CD4-positive, alpha-beta memory T cell (primary cell): ENCODE data around the gene GP1BA. TPM values are rescaled to one million over a fixed set of nuclear protein-coding genes. Genes with fewer than 3 reads are reported as not detected.
A peak's percentile ranks its signal among the peaks of the same experiment; 100 is the strongest.
"Not testable (repeated sequence)": the region's sequence is repeated elsewhere in the genome, so short reads cannot be mapped to it uniquely, and the experiment has no call there.

Experiments
- CTCF ChIA-PET: fragments of 350-600 bp; sonication (Branson Sonifier 250); formaldehyde crosslinking; loops from one replicate; lab custom pipeline; 2021; ENCODE audit warnings: inconsistent platforms; ENCODE audit not compliant: partially characterized antibody; lab: Charles Lee
- POLR2A ChIA-PET: fragments of 350-600 bp; sonication (Branson Sonifier 250); formaldehyde crosslinking; loops from one replicate; lab custom pipeline; 2021; ENCODE audit not compliant: partially characterized antibody; lab: Charles Lee
- DNase-seq, 5 donors: peaks; one replicate each; pipeline versions ENCODE4 v3.0.0 to v3.0.0-alpha.2; 2020 to 2022; ENCODE audit warnings: mixed read lengths in 1 of 5
- H3K27ac ChIP-seq: one replicate; pipeline ENCODE4 v1.7.0; 2013; ENCODE audit warnings: low read depth, low read length
- H3K27me3 ChIP-seq: 2 replicates; pipeline ENCODE4 v1.7.0; 2013; ENCODE audit warnings: mild to moderate bottlenecking, low read length, moderate library complexity; ENCODE audit not compliant: insufficient read depth
- H3K36me3 ChIP-seq: 2 replicates; pipeline ENCODE4 v1.7.0; 2013; ENCODE audit warnings: mild to moderate bottlenecking, low read length, moderate library complexity; ENCODE audit not compliant: insufficient read depth
- H3K4me1 ChIP-seq: 2 replicates; pipeline ENCODE4 v1.7.0; 2013; ENCODE audit warnings: mild to moderate bottlenecking, low read length, moderate library complexity; ENCODE audit not compliant: insufficient read depth
- H3K4me3 ChIP-seq, 2 donors: one replicate each; pipeline ENCODE4 v1.7.0; 2013; ENCODE audit warnings: low read length in 2 of 2, mild to moderate bottlenecking in 1 of 2
- H3K9me3 ChIP-seq, 2 donors: one replicate each; pipeline ENCODE4 v1.7.0; 2013; ENCODE audit warnings: low read length in 2 of 2, control low read depth in 1 of 2; ENCODE audit not compliant: control insufficient read depth in 1 of 2
- H3K27ac Mint-ChIP-seq, 7 donors: one replicate each; pipeline ENCODE4 v1.8.0; 2020 to 2021; ENCODE audit warnings: mixed read lengths in 7 of 7, mild to moderate bottlenecking in 6 of 7, inconsistent platforms in 3 of 7, moderate library complexity in 3 of 7
- H3K27me3 Mint-ChIP-seq, 2 donors: one replicate each; pipeline ENCODE4 v1.8.0; 2020 to 2021; ENCODE audit warnings: mixed read lengths in 2 of 2
- H3K36me3 Mint-ChIP-seq, 2 donors: one replicate each; pipeline ENCODE4 v1.8.0; 2020 to 2021; ENCODE audit warnings: mixed read lengths in 2 of 2, inconsistent platforms in 1 of 2, mild to moderate bottlenecking in 1 of 2
- H3K4me1 Mint-ChIP-seq, 4 donors: one replicate each; pipeline ENCODE4 v1.8.0; 2020 to 2021; ENCODE audit warnings: mixed read lengths in 4 of 4, mild to moderate bottlenecking in 1 of 4
- H3K4me3 Mint-ChIP-seq, 8 donors: one replicate each; pipeline ENCODE4 v1.8.0; 2020 to 2021; ENCODE audit warnings: mixed read lengths in 8 of 8, mild to moderate bottlenecking in 7 of 8, moderate library complexity in 6 of 8, inconsistent platforms in 3 of 8
- H3K9me3 Mint-ChIP-seq, 8 donors: one replicate each; pipeline ENCODE4 v1.8.0; 2020 to 2021; ENCODE audit warnings: mixed read lengths in 8 of 8, mild to moderate bottlenecking in 5 of 8, inconsistent platforms in 3 of 8, moderate library complexity in 1 of 8
- intact Hi-C: fragments of 100-400 bp; cut with micrococcal nuclease; formaldehyde crosslinking; loops from one replicate; pipeline ENCODE4 v1.15.1; 2023
- polyA plus RNA-seq, 2 donors: library from polyadenylated mRNA; unstranded; fragments of 300-500 nt; fragmentation: Illumina TruSeq; gene quantifications; one replicate each; pipeline ENCODE4 v1.2.3, GENCODE V29; 2021
- total RNA-seq, 2 experiments: library from RNA; stranded (reverse); gene quantifications; one replicate each; pipeline ENCODE4 v1.2.3, GENCODE V29; 2021

GP1BA gene
- total and polyA plus RNA-seq, 4 experiments from 2014 or later = not detected

DNA sequence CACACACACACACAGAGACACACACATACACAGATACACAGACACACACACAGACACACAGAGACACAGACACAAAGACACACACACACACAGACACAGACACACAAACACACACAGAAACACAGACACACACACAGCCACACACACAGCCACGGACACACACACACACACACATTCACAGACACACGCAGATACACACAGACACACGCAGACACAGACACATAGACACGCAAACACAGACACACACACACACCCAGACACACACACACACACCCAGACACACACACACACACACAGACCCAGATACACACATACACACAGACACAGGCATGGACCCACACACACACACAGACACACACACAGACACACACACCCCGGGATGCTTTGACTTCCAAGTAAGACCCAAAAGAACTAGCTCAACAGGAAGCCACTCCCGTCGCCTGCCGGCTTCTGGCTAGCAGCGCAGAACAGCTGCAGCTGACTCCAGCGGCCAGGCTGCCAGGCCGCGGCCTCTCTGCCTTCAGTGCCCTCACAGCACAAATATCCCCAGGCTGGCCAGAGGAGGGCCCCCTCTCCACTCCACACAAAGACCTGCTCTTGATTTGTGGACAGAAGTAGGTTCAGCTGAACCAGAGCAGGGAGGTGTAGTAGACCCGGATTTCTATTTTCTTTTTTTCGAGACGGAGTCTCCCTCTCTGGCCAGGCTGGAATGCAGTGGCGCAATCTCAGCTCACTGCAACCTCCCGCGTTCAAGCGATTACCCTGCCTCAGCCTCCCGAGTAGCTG, 23.2 kb upstream of the GP1BA start:
- ChIA-PET POLR2A (interaction anchor here (0.6 to 2.4 kb wide), 13 partner anchors 9 to 78 kb away, joined by 3 to 46 read pairs (median 5); partner anchors contain the start of genes C17orf107, RNF167, SLC25A11 and SPAG7), CTCF (interaction anchor here (0.7 to 4.1 kb wide), 29 partner anchors 9 to 342 kb away, joined by 3 to 41 read pairs (median 5); partner anchors contain the start of genes ARRB2, C17orf107, CAMTA2 and ENO3)
- Mint-ChIP-seq H3K4me3 (no peak overlapping the region), H3K27ac (no peak overlapping the region), H3K27me3 (no peaks in the 10 kb centered on the region), H3K4me1 (peaks cover 0 to 6% (median 1%) of the 10 kb centered on the region in 4 donors), H3K36me3 (no peaks in the 10 kb centered on the region), H3K9me3 (peaks cover 0 to 2% (median 0%) of the 10 kb centered on the region in 8 donors)
- no peaks in the 10 kb centered on the region for H3K36me3 ChIP-seq
- H3K9me3 ChIP-seq = no peaks in the 10 kb centered on the region
- H3K27ac ChIP-seq = peak overlapping the region; percentile 5
- H3K4me3 ChIP-seq = no peak overlapping the region
- peak; percentile 73 to 76 (median 76) for DNase-seq
- intact Hi-C loops = loop anchor here (1.0 kb wide), 5 partner anchors 47 to 153 kb away; partner anchors contain the start of genes CAMTA2 and SPAG7
- H3K4me1 ChIP-seq = peaks cover 16% of the 10 kb centered on the region
- no peaks in the 10 kb centered on the region for H3K27me3 ChIP-seq

DNA sequence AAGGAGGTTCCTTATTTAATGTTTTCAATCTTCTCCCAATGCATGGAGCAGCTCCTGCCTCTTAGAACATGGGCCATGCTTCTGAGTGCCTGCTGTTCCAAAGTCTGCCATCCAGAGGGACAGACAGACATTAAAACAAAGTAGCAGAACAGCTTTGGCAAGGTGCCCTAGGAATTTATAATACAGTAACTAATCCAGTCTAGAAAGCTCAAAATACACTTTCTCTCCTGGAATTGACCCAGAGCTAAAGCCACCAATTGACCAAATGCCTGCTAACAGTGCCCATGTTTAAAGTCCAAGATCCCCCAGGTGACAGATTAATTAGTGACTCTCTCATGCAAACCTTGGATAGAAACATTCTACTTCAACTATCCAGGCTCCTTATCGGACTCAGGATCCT, 18.1 kb upstream of the GP1BA start:
- CTCF ChIA-PET = no interaction called here

DNA sequence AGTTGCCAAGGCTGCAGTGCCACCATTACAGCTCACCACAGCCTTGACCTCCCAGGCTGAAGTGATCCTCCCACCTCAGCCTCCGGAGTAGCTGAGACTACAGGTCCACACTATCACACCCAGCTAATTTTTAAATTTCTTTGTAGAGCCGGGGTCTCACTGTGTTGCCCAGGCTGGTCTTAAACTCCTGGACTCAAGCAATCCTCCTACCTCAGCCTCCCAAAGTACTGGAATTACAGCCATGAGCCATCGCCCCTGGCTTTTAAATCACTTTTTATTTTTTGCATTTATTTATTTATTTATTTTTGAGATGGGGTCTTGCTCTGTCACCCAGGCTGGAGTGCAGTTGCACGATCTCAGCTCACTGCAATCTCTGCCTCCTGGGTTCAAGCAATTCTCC, 17.5 kb upstream of the GP1BA start:
- H3K9me3 ChIP-seq, CTCF ChIA-PET, H3K27ac ChIP-seq, H3K4me1 Mint-ChIP-seq, H3K27me3 Mint-ChIP-seq, H3K36me3 Mint-ChIP-seq, H3K36me3 ChIP-seq, H3K27ac Mint-ChIP-seq, H3K27me3 ChIP-seq, H3K9me3 Mint-ChIP-seq, H3K4me3 Mint-ChIP-seq, DNase-seq, intact Hi-C loops, H3K4me3 ChIP-seq, H3K4me1 ChIP-seq: not testable (repeated sequence)
- POLR2A ChIA-PET = interaction anchor here (1.0 kb wide), 1 partner anchor 26 kb away, joined by 3 read pairs; the partner anchor contains the start of genes RNF167 and SLC25A11

More for the DNA sequence above, 18.1 kb upstream of the GP1BA start:
- intact Hi-C loops = no loop called here
- Histone ChIP-seq H3K4me3 (no peak overlapping the region), H3K27me3 (no peaks in the 10 kb centered on the region), H3K36me3 (no peaks in the 10 kb centered on the region), H3K27ac (no peak overlapping the region), H3K4me1 (peaks cover 7% of the 10 kb centered on the region), H3K9me3 (no peaks in the 10 kb centered on the region)
- H3K9me3 Mint-ChIP-seq = peaks cover 0 to 2% (median 0%) of the 10 kb centered on the region in 8 donors
- H3K36me3 Mint-ChIP-seq = no peaks in the 10 kb centered on the region
- H3K27me3 Mint-ChIP-seq = no peaks in the 10 kb centered on the region
- no peak overlapping the region for H3K4me3 Mint-ChIP-seq
- H3K4me1 Mint-ChIP-seq = no peaks in the 10 kb centered on the region
- DNase-seq = no peak
- POLR2A ChIA-PET = interaction anchor here (1.0 kb wide), 1 partner anchor 26 kb away, joined by 3 read pairs; the partner anchor contains the start of genes RNF167 and SLC25A11
- H3K27ac Mint-ChIP-seq = no peak overlapping the region

DNA sequence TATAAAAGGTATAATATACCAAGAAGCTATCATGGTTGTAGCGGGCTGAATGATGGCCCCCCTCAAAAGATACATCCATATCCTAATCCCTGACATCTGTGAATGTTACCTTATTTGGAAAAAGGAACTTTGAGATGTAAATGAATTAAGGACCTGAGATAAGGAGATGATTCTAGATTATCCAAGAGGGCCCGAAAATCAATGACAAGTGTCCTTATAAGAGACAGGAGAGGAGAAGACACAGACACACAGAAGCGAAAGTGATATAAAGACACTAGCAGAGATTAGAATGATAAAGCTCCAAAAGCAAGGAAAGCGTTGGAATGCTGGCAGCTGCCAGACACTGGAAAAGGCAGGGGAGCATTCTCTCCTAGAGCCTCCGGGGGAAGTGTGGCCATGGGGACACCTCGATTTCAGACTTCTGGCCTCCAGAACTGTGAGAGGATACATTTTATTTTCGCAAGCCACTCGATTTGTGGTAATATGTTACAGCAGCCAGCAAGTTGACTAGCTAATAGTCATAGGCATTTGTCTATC, 12.5 kb upstream of the GP1BA start:
- H3K27me3 Mint-ChIP-seq = no peaks in the 10 kb centered on the region
- DNase-seq = no peak
- H3K4me3 Mint-ChIP-seq = no peak overlapping the region
- intact Hi-C loops = no loop called here
- CTCF ChIA-PET = interaction anchor here (1.4 to 4.2 kb wide), 2 partner anchors 10 to 68 kb away, joined by 5 to 14 read pairs; partner anchors contain the start of gene CAMTA2
- H3K27ac Mint-ChIP-seq = peak overlapping the region in 2 of 7 donors; percentile 6 to 91
- no peaks in the 10 kb centered on the region for H3K9me3 Mint-ChIP-seq
- Histone ChIP-seq H3K36me3 (no peaks in the 10 kb centered on the region), H3K27me3 (no peaks in the 10 kb centered on the region), H3K9me3 (no peaks in the 10 kb centered on the region), H3K4me3 (no peak overlapping the region), H3K4me1 (no peaks in the 10 kb centered on the region), H3K27ac (no peak overlapping the region)
- POLR2A ChIA-PET = interaction anchor here (0.5 kb wide), 1 partner anchor 163 kb away, joined by 4 read pairs; no protein-coding TSS in a partner anchor
- H3K36me3 Mint-ChIP-seq = no peaks in the 10 kb centered on the region
- H3K4me1 Mint-ChIP-seq = no peaks in the 10 kb centered on the region

DNA sequence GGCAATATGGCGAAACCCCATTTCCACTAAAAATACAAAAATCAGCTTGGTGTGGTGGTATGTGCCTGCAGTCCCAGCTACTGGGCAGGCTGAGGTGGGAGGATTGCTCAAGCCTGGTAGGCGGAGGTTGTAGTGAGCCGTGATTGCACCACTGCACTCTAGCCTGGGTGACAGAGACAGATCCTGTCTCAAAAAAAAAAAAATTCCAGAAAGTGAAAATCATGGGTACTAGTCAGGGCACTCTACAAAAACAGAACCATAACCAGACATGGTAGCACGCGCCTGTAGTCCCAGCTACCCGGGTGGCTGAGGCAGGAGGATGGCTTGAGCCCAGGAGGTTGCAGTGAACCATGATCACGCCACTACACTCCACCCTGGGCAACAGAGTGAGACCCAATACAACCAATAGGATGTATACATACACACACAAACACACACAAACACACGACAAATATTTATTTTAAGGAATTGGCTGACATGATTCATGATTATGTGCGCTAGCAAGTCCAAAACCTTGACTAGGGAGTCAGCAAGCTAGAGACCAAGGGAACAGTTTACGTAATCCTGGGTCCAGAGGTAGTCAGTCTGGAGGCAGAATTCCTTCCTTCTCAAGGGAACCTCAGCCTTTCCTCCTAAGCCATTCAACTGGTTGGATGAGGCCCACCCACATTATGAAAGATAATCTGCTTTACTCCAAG, 11.6 kb upstream of the GP1BA start:
- DNase-seq = no peak
- CTCF ChIA-PET = interaction anchor here (1.3 to 4.2 kb wide), 2 partner anchors 11 to 67 kb away, joined by 3 to 14 read pairs; partner anchors contain the start of gene CAMTA2
- Mint-ChIP-seq H3K36me3 (no peaks in the 10 kb centered on the region), H3K4me3 (no peak overlapping the region), H3K4me1 (no peaks in the 10 kb centered on the region), H3K27me3 (no peaks in the 10 kb centered on the region), H3K9me3 (no peaks in the 10 kb centered on the region), H3K27ac (no peak overlapping the region)
- no peaks in the 10 kb centered on the region for H3K9me3 ChIP-seq
- intact Hi-C loops = no loop called here
- no peaks in the 10 kb centered on the region for H3K27me3 ChIP-seq
- no peaks in the 10 kb centered on the region for H3K4me1 ChIP-seq
- POLR2A ChIA-PET = interaction anchor here (0.6 kb wide), 2 partner anchors 45 to 1098 kb away, joined by 3 to 4 read pairs; no protein-coding TSS in a partner anchor
- no peak overlapping the region for H3K27ac ChIP-seq
- no peak overlapping the region for H3K4me3 ChIP-seq
- no peaks in the 10 kb centered on the region for H3K36me3 ChIP-seq

DNA sequence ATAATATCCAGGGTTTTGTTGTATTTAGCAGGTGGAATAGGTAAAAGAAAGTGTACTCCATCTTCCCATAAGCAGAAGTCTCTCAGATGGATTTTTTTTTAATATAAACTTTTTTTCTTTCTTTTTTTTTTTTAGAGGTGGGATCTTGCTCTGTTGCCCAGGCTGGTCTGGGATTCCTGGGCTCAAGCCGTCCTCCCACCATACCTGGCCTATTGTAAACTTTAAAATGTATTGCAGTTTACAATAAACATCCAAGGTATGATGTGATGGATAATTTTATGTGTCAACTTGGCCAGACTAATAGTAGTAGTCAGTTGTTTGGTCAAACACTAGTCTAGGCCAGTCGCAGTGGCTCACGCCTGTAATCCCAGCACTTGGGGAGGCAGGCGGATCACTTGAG, 10.8 kb upstream of the GP1BA start:
- H3K4me3 ChIP-seq = no peak overlapping the region
- no peaks in the 10 kb centered on the region for H3K4me1 Mint-ChIP-seq
- POLR2A ChIA-PET = interaction anchor here (0.6 kb wide), 1 partner anchor 168 kb away, joined by 4 read pairs; no protein-coding TSS in a partner anchor
- CTCF ChIA-PET = interaction anchor here (1.3 to 4.2 kb wide), 2 partner anchors 12 to 66 kb away, joined by 3 to 14 read pairs; partner anchors contain the start of gene CAMTA2
- no peaks in the 10 kb centered on the region for H3K36me3 Mint-ChIP-seq
- no peaks in the 10 kb centered on the region for H3K27me3 ChIP-seq
- H3K9me3 Mint-ChIP-seq = no peaks in the 10 kb centered on the region
- H3K36me3 ChIP-seq = no peaks in the 10 kb centered on the region
- no peaks in the 10 kb centered on the region for H3K9me3 ChIP-seq
- no peak for DNase-seq
- H3K27ac Mint-ChIP-seq = no peak overlapping the region
- no peak overlapping the region for H3K4me3 Mint-ChIP-seq
- no peaks in the 10 kb centered on the region for H3K27me3 Mint-ChIP-seq
- H3K27ac ChIP-seq = no peak overlapping the region
- no peaks in the 10 kb centered on the region for H3K4me1 ChIP-seq
- intact Hi-C loops = no loop called here
